B cell (primary cell): ENCODE results near the gene ZNF268.

Experiments
- CTCF ChIP-seq: fragments of 200-600 bp; IDR thresholded peaks from one replicate; pipeline ENCODE4 v1.8.0; 2022; ENCODE audit warnings: antibody characterized with exemption, mild to moderate bottlenecking
- EZH2 ChIP-seq: IDR thresholded peaks from 2 replicates; pipeline ENCODE4 v1.6.1; 2012; ENCODE audit warnings: borderline replicate concordance, low read depth, mild to moderate bottlenecking, moderate library complexity, low read length; ENCODE audit not compliant: insufficient read depth, poor library complexity, severe bottlenecking

- TF ChIP-seq EZH2 = no peak
- TF ChIP-seq CTCF = no peak
Measured at GRCh38 chr12:133233993-133234564, 52.8 kb downstream of the ZNF268 start.
